SK-N-MC (cell line): ENCODE results near the gene ELFN2.

Experiments used
- EZH2 ChIP-seq: fragments of 200-600 bp; sonication (generic); IDR thresholded peaks from one replicate; pipeline ENCODE4 v1.6.1; 2017; ENCODE audit warnings: antibody characterized with exemption
- FOXP2 ChIP-seq: optimal IDR thresholded peaks from 2 replicates; pipeline ENCODE3; 2011; ENCODE audit warnings: mild to moderate bottlenecking, moderate library complexity; ENCODE audit not compliant: insufficient read depth; ENCODE audit errors: extremely low read length, control extremely low read depth
- POLR2AphosphoS5 ChIP-seq: IDR thresholded peaks from 2 replicates; pipeline ENCODE4 v1.6.1; 2012; ENCODE audit warnings: mild to moderate bottlenecking, low read depth, low read length, borderline replicate concordance

DNA sequence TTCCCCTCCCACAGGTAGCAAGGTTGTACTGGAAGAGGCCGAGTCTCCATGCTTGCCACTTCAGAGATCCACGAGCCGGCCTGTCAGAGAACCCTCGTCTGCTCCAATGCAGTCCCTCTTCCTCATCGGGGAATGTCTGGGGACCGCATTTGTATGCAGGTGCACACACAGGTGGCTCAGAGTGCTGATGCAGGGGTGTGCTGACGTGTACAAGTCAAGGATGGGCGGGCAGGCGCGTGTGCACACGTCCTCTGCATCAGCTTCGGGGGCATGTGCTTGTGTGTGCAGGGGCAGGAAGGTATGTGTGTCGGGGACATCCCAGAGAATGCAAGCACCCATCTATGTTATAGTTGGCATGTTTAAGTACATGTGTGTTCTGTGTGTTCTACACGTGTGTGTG is 49.4 kb downstream of the ELFN2 start:
- TF ChIP-seq EZH2 = no peak
- TF ChIP-seq POLR2AphosphoS5 = no peak
- no peak for TF ChIP-seq FOXP2
